ENCODE measurements around the gene MED10. TPM values are rescaled to one million over a fixed set of nuclear protein-coding genes. Genes with fewer than 3 reads are reported as not detected.

Gene MED10
- total RNA-seq (49.9 and 51.4 TPM in 2 replicates), polyA plus RNA-seq (50.9 and 73.1 TPM in 2 replicates), polyA minus RNA-seq (8.7 and 20.8 TPM in 2 replicates)
- total RNA-seq (2013): 25.7 TPM

- Histone ChIP-seq H3K4me1 (ENCODE audit: control insufficient read depth in 2 of 2, insufficient read depth in 2 of 2, low read length in 2 of 2) (peaks cover 16 to 21% of the 10 kb centered on the region in 2 donors), H2AFZ (ENCODE audit: insufficient read depth, low read depth, low read length, poor library complexity, severe bottlenecking) (peak within 1 kb of the TSS; percentile 81), H3K36me3 (replicated peaks in 1 of 2; ENCODE audit: control extremely low read depth in 1 of 2, control insufficient read depth in 1 of 2, extremely low read depth in 1 of 2, insufficient read depth in 2 of 2, low read length in 1 of 2) (peaks cover 14 to 37% of the 10 kb centered on the region in 2 experiments), H3K4me3 (ENCODE audit: control extremely low read depth in 1 of 5, extremely low read depth in 1 of 5, insufficient read depth in 1 of 5, low read depth in 2 of 5, low read length in 4 of 5) (peak within 1 kb of the TSS; percentile 68 to 97 (median 82)), H3K9me3 (ENCODE audit: control extremely low read depth in 1 of 3, control insufficient read depth in 2 of 3, insufficient read depth in 1 of 3, low read length in 2 of 3) (no peaks in the 10 kb centered on the region), H3K79me2 (ENCODE audit: control insufficient read depth, insufficient read depth, low read length) (peaks cover 30% of the 10 kb centered on the region), H3K9ac (ENCODE audit: low read length) (peak within 1 kb of the TSS; percentile 83), H3K27ac (ENCODE audit: low read length in 2 of 2) (peak within 1 kb of the TSS; percentile 73 to 76), H3K27me3 (replicated peaks in 1 of 4; ENCODE audit: control extremely low read depth in 1 of 4, control insufficient read depth in 3 of 4, insufficient read depth in 4 of 4, low read length in 3 of 4) (no peaks in the 10 kb centered on the region), H3K4me2 (replicated peaks; ENCODE audit: low read depth, low read length, poor library complexity, severe bottlenecking) (peak within 1 kb of the TSS; percentile 88), H4K20me1 (ENCODE audit: control insufficient read depth, insufficient read depth, low read length, poor library complexity, severe bottlenecking) (peaks cover 36% of the 10 kb centered on the region)
- no peak for TF ChIP-seq CTCF (IDR thresholded peaks at IDR 0.05)
- WGBS (ENCODE audit: insufficient coverage): 1% methylated on average over 59 of the region's 60 CpGs
- peaks cover 3% of the 10 kb centered on the region for H3K27me3 Mint-ChIP-seq
- ChIA-PET CTCF (interaction anchor here (0.6 to 1.4 kb wide), 4 partner anchors 10 to 956 kb away, joined by 3 to 4 read pairs (median 4); partner anchors contain the start of gene ICE1), POLR2A (interaction anchor here (0.6 to 1.1 kb wide), 4 partner anchors 21 to 956 kb away, joined by 3 to 6 read pairs (median 4); partner anchors contain the start of genes ICE1, NSUN2 and SRD5A1)
- DNase-seq: peak; percentile 94
- no peaks in the 10 kb centered on the region for H3K9me3 Mint-ChIP-seq (ENCODE audit: insufficient read depth)
- peak within 1 kb of the TSS; percentile 95 for H3K4me3 Mint-ChIP-seq
- H3K4me1 Mint-ChIP-seq: peaks cover 34% of the 10 kb centered on the region
- intact Hi-C loops (cut with micrococcal nuclease): loop anchor here (1.0 to 10.0 kb wide), 4 partner anchors 104 to 1491 kb away; partner anchors contain the start of genes FASTKD3, MTRR and TENT4A
- ATAC-seq (ENCODE audit: low read depth): peak; percentile 99
- peak within 1 kb of the TSS; percentile 95 for H3K27ac Mint-ChIP-seq
Observed at GRCh38 chr5:6377905-6378765, at the start of gene MED10. MED10 (minus strand) TSS chr5:6378547; CDS start chr5:6378483, 64 bp downstream.

- Mint-ChIP-seq H3K27me3 (peaks cover 19% of the 10 kb centered on the region), H3K4me1 (no peaks in the 10 kb centered on the region), H3K4me3 (no peak overlapping the region), H3K9me3 (ENCODE audit: insufficient read depth) (no peaks in the 10 kb centered on the region), H3K27ac (no peak overlapping the region)
- Histone ChIP-seq H3K4me1 (ENCODE audit: control insufficient read depth in 2 of 2, insufficient read depth in 2 of 2, low read length in 2 of 2) (no peaks in the 10 kb centered on the region), H3K4me2 (replicated peaks; ENCODE audit: low read depth, low read length, poor library complexity, severe bottlenecking) (no peak overlapping the region), H3K36me3 (replicated peaks in 1 of 2; ENCODE audit: control extremely low read depth in 1 of 2, control insufficient read depth in 1 of 2, extremely low read depth in 1 of 2, insufficient read depth in 2 of 2, low read length in 1 of 2) (no peaks in the 10 kb centered on the region), H3K4me3 (ENCODE audit: control extremely low read depth in 1 of 5, extremely low read depth in 1 of 5, insufficient read depth in 1 of 5, low read depth in 2 of 5, low read length in 4 of 5) (no peak overlapping the region), H3K79me2 (ENCODE audit: control insufficient read depth, insufficient read depth, low read length) (no peaks in the 10 kb centered on the region), H3K9me3 (ENCODE audit: control extremely low read depth in 1 of 3, control insufficient read depth in 2 of 3, insufficient read depth in 1 of 3, low read length in 2 of 3) (peaks cover 0 to 3% (median 0%) of the 10 kb centered on the region in 3 donors), H2AFZ (ENCODE audit: insufficient read depth, low read depth, low read length, poor library complexity, severe bottlenecking) (no peak overlapping the region), H3K27ac (ENCODE audit: low read length in 2 of 2) (no peak overlapping the region), H3K9ac (ENCODE audit: low read length) (no peak overlapping the region), H3K27me3 (replicated peaks in 1 of 4; ENCODE audit: control extremely low read depth in 1 of 4, control insufficient read depth in 3 of 4, insufficient read depth in 4 of 4, low read length in 3 of 4) (peaks cover 0 to 6% (median 0%) of the 10 kb centered on the region in 4 experiments), H4K20me1 (ENCODE audit: control insufficient read depth, insufficient read depth, low read length, poor library complexity, severe bottlenecking) (no peaks in the 10 kb centered on the region)
- intact Hi-C loops (cut with micrococcal nuclease): no loop called here
- ChIA-PET POLR2A (no interaction called here), CTCF (no interaction called here)
- no peak for DNase-seq
- TF ChIP-seq EZH2 (IDR thresholded peaks at IDR 0.05; ENCODE audit: borderline replicate concordance, insufficient read depth, low read depth, low read length, poor library complexity, severe bottlenecking): no peak
- TF ChIP-seq CTCF (IDR thresholded peaks at IDR 0.05): no peak
- no peak for ATAC-seq (ENCODE audit: low read depth)
- WGBS (ENCODE audit: insufficient coverage): 78% methylated on average over 1 of the region's 4 CpGs
Observed at GRCh38 chr5:6427694-6428093, 49.3 kb upstream of the MED10 start.
